KMS-11 (cell line): Measurements from ENCODE around the gene CRTAP.
A peak's percentile ranks its signal among the peaks of the same experiment; 100 is the strongest.

Experiments
- H2AFZ ChIP-seq: fragments of 200-600 bp; sonication (generic); 2 replicates; pipeline ENCODE4 v1.6.1; 2016; ENCODE audit warnings: antibody characterized with exemption, mixed run types, low read depth
- H3K27ac ChIP-seq: fragments of 200-600 bp; sonication (generic); 2 replicates; pipeline ENCODE4 v1.6.1; 2016; ENCODE audit warnings: mild to moderate bottlenecking, mixed run types
- H3K27me3 ChIP-seq: fragments of 200-600 bp; sonication (generic); 2 replicates; pipeline ENCODE4 v1.6.1; 2017; ENCODE audit warnings: mild to moderate bottlenecking, low read depth, mixed run types, moderate library complexity; ENCODE audit not compliant: insufficient read depth
- H3K36me3 ChIP-seq: fragments of 200-600 bp; sonication (generic); 2 replicates; pipeline ENCODE4 v1.6.1; 2017; ENCODE audit warnings: mild to moderate bottlenecking, mixed run types; ENCODE audit not compliant: insufficient read depth
- H3K4me1 ChIP-seq: fragments of 200-600 bp; sonication (generic); 2 replicates; pipeline ENCODE4 v1.6.1; 2016; ENCODE audit warnings: mild to moderate bottlenecking, low read depth, mixed run types; ENCODE audit not compliant: poor library complexity, severe bottlenecking
- H3K4me2 ChIP-seq: fragments of 200-600 bp; sonication (generic); 2 replicates; pipeline ENCODE4 v1.7.0; 2016; ENCODE audit warnings: mild to moderate bottlenecking, mixed run types
- H3K4me3 ChIP-seq: fragments of 200-600 bp; sonication (generic); IDR thresholded peaks from 2 replicates; pipeline ENCODE4 v1.6.1; 2017; ENCODE audit warnings: low read depth, low read length, mixed read lengths; ENCODE audit not compliant: insufficient read depth
- H3K79me2 ChIP-seq: fragments of 200-600 bp; sonication (generic); 2 replicates; pipeline ENCODE4 v1.6.1; 2016; ENCODE audit warnings: low read depth, mixed run types; ENCODE audit not compliant: insufficient read depth
- H3K9ac ChIP-seq: fragments of 200-600 bp; sonication (generic); 2 replicates; pipeline ENCODE4 v1.6.1; 2016; ENCODE audit warnings: mild to moderate bottlenecking, mixed run types
- H4K20me1 ChIP-seq: fragments of 200-600 bp; sonication (generic); 2 replicates; pipeline ENCODE4 v1.6.1; 2016; ENCODE audit warnings: mild to moderate bottlenecking, mixed run types; ENCODE audit not compliant: insufficient read depth
- TF ChIP-seq, protein P1 (sequence below): fragments of 200-600 bp; sonication (generic); conservative IDR thresholded peaks from 2 replicates; pipeline ENCODE4 v1.6.1; 2017; ENCODE audit warnings: low read depth, mild to moderate bottlenecking, antibody characterized with exemption, low read length, moderate library complexity, mixed read lengths

CRTAP gene

DNA sequence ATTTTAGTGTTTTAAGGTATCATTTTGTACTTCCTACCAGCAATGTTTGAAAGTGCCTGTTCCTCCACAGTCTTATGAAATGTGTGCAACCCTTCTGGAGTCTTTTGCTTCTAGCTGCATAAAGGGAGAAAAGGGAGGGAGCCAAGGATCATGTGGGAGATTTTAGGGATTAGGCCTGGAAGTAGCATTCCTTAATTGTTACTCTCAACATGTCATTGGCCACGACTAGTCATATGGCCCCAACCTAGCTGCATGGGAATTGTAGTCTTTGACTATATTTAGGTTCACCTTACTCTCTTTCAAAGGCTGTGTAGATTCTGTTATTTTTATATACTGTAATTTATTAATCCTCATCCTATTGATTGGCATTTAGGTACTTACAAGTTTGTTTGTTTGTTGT lies 14.9 kb downstream of the CRTAP start:
- no peaks in the 10 kb centered on the region for H3K27me3 ChIP-seq
- TF ChIP-seq, protein P1, sequence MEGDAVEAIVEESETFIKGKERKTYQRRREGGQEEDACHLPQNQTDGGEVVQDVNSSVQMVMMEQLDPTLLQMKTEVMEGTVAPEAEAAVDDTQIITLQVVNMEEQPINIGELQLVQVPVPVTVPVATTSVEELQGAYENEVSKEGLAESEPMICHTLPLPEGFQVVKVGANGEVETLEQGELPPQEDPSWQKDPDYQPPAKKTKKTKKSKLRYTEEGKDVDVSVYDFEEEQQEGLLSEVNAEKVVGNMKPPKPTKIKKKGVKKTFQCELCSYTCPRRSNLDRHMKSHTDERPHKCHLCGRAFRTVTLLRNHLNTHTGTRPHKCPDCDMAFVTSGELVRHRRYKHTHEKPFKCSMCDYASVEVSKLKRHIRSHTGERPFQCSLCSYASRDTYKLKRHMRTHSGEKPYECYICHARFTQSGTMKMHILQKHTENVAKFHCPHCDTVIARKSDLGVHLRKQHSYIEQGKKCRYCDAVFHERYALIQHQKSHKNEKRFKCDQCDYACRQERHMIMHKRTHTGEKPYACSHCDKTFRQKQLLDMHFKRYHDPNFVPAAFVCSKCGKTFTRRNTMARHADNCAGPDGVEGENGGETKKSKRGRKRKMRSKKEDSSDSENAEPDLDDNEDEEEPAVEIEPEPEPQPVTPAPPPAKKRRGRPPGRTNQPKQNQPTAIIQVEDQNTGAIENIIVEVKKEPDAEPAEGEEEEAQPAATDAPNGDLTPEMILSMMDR: no peak
- no peak overlapping the region for H2AFZ ChIP-seq
- no peak overlapping the region for H3K4me2 ChIP-seq
- H3K9ac ChIP-seq: no peak overlapping the region
- H3K36me3 ChIP-seq: no peaks in the 10 kb centered on the region
- H3K4me3 ChIP-seq: no peak overlapping the region
- H4K20me1 ChIP-seq: no peaks in the 10 kb centered on the region
- H3K79me2 ChIP-seq: no peaks in the 10 kb centered on the region
- H3K27ac ChIP-seq: no peak overlapping the region
- H3K4me1 ChIP-seq: no peaks in the 10 kb centered on the region

DNA sequence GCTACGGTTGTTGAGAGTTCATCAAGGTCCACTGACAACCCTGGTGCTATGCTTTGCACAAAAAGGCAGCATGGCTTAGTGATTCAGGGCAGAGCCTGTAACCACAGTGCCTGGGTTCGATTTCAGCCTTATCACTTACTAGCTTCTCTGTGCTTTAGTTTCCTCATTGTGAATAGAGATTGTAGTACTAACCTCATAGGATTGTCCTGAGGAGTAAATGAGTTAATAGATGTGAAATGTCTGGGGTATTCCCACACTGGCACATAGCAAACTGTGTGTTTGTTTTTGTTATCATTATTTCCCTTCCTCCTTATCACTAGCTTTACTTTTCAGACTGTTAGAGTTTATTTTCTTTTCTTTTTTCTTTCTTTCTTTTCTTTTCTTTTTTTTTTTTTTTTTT lies 16.3 kb downstream of the CRTAP start:
- Histone ChIP-seq H3K79me2 (no peaks in the 10 kb centered on the region), H3K27me3 (no peaks in the 10 kb centered on the region), H3K36me3 (no peaks in the 10 kb centered on the region), H4K20me1 (no peaks in the 10 kb centered on the region), H2AFZ (no peak overlapping the region), H3K4me3 (no peak overlapping the region), H3K9ac (no peak overlapping the region), H3K4me1 (no peaks in the 10 kb centered on the region), H3K4me2 (no peak overlapping the region), H3K27ac (no peak overlapping the region)
- TF ChIP-seq, protein P1: no peak

DNA sequence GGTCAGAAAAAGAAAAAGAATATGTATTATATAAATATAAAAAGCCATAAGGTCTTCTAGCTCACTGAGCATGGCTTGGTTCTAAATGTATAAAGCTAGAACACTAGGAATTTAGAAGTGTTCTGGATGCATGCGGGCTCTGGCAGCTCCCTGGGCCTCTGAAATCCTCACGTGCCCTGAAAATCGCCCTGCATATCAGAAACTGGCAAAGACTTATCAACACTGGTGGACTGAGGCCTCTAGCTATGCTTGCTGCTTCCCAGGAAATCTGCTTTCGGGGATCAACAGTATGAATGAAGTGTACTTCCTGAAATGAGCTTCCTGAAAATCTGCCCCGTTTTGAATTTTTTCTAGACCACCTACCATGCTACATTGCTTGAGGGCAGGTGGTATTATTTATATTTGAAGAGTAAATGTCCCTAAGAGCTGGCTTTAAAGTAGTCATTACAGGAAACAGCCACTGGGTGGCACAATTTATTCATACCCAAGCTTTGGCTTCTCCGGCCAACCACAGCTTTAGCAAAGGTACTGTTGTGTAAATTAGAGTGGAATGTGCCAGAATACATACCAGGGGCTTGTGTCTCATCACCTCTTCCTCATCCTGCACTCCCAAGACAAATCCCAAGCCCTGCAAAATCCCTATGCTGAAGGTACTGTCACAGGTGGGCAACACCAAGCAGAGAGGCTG lies 17.7 kb downstream of the CRTAP start:
- H3K4me3 ChIP-seq: no peak overlapping the region
- TF ChIP-seq, protein P1: peak; percentile 74
- no peaks in the 10 kb centered on the region for H3K36me3 ChIP-seq
- no peaks in the 10 kb centered on the region for H3K27me3 ChIP-seq
- no peak overlapping the region for H2AFZ ChIP-seq
- no peak overlapping the region for H3K27ac ChIP-seq
- H3K79me2 ChIP-seq: no peaks in the 10 kb centered on the region
- H4K20me1 ChIP-seq: no peaks in the 10 kb centered on the region
- H3K4me2 ChIP-seq: no peak overlapping the region
- H3K9ac ChIP-seq: no peak overlapping the region
- no peaks in the 10 kb centered on the region for H3K4me1 ChIP-seq

DNA sequence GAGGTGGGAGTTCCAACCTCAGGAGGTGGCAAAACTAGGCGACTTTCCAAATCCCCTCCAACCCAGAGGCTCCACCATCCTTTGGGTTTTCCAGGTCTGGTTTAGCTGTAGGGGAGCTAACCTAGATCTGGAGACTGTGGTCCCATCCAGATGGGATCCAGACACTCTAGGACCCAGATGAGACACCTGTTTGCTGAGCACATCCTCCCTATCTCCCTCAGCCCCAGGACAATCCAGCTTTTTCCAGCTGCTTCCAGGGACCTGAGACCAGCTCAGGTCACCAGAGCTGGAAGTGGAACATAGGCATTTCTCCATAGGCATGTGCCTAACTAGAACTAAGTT lies 18.2 kb downstream of the CRTAP start:
- Histone ChIP-seq H4K20me1 (no peaks in the 10 kb centered on the region), H3K27me3 (no peaks in the 10 kb centered on the region), H3K79me2 (no peaks in the 10 kb centered on the region), H3K4me1 (no peaks in the 10 kb centered on the region), H3K4me3 (no peak overlapping the region), H3K4me2 (no peak overlapping the region), H3K9ac (no peak overlapping the region), H3K36me3 (no peaks in the 10 kb centered on the region), H2AFZ (no peak overlapping the region), H3K27ac (no peak overlapping the region)
- TF ChIP-seq, protein P1: no peak; the same call in none of the 2 replicates
